Activated CD8-positive, alpha-beta memory T cell treated with anti-CD3 and anti-CD28 coated beads for 4 hours (primary cell): ENCODE results near the gene SIK2.
"Not testable (repeated sequence)": the region's sequence is repeated elsewhere in the genome, so short reads cannot be mapped to it uniquely, and the experiment has no call there.

Experiments used
- DNase-seq, 2 donors: peaks; one replicate each; pipeline ENCODE4 v3.0.0-alpha.2; 2020; ENCODE audit warnings: low read depth in 2 of 2

SIK2 gene

DNA sequence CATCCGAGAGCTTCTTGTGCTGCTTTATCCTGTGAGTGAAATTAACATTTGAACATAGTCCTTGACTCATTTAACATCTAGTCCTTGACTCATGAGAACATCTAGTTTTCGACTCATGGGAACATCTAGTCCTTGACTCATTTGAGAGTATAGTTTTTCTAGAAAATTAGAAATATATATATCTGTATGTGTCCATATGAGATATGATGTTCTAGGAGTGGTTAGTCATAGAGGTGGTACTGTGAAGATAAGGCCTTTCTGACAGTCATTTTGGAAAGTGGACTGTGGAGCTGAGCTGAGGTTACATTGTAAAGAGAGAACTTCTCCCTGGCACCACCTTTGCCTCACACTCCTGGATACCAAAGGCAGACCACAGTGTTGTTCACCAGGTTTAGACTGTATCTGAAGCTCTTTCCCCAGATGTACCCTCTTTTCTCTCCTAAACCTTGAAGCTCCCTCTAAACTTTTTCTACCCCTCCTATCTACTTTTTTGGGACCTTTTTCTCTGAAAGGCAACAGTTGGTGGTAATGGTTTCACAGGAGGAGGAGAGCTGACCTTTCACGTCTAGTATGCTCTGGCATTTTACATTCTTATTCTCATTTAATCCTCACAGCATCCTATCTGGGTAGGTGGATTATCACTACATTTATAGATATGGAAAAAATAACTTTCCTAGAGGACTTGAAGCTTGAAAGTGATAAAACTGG, 96.8 kb downstream of the SIK2 start:
- no peak for DNase-seq

DNA sequence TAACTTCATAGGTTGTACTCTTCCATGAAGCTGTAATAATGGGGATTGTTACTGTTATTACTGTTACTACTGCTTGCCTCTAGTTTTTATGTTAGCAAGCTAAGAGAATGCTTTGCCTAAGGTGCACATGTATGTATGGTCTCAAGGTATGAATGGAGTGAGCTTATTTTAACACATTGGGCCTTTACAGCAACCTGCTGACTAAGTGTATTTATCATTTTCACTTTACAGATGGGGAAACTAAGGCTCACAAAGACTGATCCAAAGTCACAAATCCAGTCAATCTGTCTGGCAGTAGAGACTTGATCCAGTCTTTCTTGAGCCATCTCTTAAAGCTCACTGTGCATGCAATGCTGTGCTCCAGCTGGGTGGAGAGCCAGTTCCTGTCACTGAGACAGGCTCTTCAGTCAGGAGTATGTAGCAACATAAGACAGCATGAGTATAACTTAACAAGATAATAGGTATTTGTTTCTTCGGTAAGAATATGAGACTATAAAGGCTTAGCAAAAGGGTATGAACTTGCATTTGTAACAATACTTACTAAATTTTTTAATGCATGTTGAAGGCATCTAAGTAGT, 97.4 kb downstream of the SIK2 start:
- DNase-seq, result no peak

DNA sequence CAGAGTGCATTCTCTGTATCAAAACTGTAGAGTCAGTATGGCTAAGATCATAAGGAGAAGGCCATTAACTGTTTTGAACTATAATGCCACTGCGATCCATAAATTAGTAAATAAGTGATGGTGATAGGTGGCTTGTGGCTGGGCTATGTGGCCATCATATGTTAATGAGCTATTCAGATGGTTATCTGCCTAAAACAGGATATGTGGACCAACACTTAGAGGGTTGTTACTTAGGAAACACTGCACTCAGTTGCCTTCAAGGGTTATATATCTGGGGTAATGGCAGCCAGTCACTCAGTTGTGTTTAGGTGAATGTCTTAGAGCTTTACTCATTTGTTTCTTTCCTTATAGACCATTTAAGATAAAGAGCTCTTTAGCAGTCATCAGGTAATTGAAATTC, 97.9 kb downstream of the SIK2 start:
- DNase-seq, result no peak

DNA sequence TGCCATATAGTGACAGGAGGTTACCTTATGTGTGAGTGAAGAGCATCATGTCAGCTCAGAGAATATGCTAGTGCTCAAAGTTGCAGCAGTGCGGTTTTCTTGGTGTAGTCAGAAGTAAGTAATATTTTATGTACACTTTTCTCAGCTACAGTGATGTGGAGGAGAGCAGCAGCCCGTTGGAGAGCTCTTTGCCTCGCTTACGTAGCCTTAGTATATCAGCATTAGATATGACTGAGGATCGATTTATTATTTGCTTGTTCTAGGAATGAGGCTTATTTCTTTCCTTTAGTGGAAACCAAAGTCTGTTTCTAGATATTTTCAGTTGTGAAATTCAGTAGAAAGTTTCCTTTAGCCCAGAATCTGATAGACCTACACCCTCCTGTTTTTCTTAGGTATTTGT, 100.4 kb downstream of the SIK2 start:
- DNase-seq, result no peak

DNA sequence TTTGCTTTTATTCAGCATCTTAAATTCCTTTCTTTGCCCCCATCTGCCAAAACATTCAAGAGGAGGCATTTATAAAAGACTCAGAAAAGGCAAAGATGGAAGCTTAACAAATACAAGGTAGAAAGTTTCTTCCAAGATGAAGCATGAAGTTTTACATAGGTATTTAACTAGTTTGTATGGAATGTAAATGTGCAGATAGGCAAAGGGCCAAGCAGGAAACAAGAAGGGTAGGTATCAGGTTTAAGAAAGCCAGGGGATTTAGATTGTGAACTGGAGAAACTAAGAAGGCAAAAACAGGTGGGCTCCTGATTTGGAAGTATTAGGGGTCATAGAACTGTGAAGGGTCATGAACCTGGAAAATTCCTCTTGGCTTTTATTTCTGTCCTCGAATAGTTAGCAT, 101.3 kb downstream of the SIK2 start:
- no peak for DNase-seq

DNA sequence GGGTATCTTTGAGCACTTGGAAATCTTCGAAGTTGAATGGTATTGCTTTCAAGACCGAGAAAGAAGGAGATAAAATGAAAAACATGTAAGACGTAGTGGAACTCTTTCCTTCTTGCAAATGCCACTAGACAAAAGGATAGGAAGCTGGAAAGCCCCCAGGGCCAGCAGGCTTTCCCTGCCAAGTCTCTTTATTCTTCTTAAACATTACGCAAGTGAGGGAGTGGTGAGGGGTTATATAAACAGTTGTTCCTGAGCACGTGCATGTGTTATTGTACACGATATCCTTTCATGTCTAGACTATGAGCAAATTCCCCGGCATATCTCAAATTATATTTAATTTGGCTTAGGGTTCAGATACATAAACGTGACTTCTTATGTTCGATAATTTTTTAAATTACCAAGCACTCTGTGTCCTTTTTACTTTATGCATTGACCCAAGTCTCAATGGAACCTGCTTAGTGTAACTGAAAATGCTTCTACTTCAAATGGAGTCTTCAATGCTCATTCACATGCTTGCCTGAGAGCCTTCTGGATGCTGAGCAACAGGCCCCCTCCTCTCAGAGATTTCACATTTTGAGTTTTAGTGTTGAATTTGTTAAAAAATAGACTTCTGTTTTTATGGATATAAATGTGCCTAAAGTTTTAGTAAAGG, 104.9 kb downstream of the SIK2 start:
- DNase-seq, result no peak

DNA sequence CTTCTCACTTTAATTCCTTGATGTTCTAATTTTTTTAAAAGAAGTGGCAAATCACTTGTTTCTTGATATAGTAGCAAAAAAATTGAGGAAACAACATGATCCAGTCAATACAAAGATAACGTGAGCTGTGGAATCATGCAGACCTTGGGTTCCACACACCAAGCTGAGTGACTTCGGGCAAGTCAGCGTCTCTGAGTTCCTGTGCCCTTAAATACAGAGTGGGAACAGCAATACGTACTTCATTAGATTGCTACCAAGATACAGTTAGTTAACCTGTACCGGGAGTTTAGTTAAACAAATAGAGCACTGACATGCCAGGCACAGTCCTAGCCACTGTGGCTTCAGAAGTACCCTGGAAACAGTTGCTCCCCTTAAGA, 105.4 kb downstream of the SIK2 start:
- no peak for DNase-seq

DNA sequence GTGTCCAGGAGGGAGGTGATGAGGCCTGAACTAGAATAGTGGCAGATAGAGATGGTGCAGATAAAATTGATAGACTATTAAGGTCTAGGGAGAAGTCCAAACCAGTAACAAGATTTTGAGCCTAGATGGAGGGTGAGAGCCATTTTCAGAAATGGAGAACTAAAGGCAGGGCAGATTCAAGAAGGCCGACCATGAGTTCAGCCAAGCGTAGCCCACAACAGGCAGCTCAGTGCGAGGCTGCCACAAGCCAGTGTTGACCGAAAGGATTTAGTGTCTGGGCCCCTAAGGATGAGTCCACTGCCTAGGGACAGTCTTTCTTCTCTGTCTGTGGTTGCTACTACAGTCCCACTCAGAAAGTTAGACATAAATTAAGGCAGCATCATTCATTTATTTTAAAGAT, 112.3 kb downstream of the SIK2 start:
- DNase-seq, result no peak

DNA sequence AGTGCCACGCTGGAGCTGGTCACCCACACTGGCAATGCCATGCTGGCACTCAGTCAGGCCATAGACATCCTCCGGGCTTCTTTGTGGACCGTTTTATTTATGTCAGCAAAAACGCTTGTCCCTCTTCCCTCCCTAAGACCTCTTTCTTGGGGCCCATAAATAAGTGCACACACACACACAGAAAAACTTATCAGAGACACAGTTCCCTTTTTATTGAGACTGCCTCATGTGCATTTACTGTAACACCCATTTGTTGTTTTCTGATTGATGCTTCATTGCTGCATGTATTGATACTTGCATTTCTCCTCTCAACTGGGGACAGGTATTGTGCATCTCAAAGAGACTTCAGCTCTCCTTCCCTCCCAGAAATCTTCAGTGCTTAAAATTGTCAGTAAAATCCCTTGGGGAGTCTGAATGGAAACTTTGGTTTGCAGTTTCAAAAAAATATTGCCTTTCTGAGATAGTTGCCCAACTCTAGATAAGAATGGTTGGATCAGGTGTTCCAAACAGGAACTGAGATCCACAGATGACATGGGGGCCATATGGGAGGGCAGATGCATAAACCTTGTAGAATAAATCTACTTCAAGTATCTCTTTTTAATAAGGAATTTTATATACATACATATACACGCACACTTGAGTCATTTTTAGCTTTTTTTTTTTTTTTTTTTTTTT, 113.0 kb downstream of the SIK2 start:
- no peak for DNase-seq

DNA sequence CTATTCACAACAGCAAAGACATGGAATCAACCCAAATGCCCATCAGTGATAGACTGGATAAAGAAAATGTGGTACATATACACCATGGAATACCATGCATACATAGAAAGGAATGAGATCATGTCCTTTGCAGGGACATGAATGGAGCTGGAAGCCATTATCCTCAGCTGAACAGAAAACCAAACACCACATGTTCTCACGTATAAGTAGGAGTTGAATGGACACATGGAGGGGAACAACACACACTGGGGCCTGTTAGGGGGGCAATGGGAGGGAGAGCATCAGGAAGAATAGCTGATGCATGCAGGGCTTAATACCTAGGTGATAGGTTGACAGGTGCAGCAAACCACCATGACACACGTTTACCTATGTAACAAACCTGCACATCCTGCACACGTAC, 115.4 kb downstream of the SIK2 start:
- not testable (repeated sequence) for DNase-seq

DNA sequence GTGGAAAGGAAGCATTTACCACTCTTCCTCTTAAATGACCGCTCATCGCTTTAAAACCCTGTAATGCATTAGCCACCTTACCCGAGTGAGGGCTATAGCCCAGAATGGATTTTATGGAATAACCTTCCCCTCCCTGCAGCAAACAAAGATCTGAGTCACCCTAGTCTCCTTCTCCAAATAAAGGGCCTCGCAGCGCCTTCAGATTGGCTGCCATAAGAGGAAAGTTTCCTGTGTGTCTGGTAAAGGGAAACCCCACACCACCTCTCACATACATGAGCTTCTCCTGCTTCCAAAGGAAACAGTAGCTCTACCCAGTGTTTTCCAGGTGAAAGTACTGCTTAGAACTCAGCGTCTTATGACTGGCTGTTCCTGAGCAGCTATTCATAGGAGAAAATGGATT, 116.2 kb downstream of the SIK2 start:
- no peak for DNase-seq

DNA sequence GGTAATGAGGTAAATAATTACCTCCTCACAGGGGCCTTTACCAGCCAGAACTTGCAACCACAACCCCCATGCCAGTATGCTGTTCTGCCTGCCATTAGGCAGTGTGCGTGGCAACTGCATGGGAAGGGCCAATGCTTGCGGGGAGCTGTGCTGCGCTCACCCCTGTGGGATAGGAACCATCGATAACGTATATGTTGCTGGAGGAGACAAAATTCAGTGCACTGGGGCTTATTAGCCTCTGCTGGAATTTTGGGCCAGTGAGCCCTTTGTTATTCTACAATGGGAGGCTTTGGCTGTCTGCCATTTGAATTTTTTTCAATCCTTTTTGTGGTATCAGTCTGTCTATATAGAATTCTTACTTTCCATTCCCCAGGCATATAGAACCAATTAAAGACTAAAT, 116.6 kb downstream of the SIK2 start:
- DNase-seq, result no peak

DNA sequence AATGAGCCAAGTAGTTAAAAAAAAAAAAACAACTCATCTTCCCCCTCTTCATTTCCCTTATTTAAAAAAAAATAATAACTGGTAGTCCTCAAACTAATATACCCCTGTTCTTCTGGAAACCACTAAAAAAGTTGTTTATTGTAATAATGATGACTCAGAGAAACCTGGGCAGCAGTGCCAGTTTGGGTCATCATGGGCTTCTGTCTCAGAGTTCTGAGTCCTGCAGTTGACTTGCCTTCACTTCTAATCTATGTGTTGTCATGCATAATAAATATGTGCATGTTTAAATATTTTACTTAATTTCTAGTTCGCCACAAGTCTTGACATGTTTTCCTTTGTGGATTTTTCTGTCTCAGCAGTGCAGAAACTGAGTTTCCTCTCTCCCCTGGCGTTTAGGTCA, 117.1 kb downstream of the SIK2 start:
- DNase-seq, result no peak

DNA sequence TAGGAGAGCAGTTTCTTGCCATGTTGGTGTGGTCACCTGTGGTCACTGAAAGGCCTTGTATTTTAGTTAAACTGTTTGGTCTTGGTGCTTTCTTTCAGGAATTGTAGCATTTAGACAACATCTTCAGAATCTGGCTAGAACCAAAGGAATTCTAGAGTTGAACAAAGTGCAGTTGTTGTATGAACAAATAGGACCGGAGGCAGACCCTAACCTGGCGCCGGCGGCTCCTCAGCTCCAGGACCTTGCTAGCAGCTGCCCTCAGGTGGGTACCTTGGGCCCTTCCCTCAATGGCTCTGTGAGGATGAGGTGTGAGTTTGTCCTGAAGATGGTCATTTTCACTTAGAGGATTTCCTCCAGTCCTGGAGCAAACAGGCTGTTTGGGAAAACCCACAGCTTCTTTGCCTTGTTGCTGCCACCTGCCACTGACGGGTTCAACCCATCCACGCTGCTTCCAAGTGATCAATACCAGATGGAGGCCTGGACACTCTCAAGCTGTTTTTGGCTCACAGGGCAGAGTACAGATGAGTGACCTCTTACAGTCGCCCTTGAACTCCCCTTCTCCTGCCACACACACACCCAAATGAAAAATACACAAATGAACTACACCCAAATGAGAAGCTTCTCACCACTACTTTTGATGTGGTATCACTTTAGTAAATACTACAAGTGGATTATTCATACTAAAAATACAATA, 118.7 kb downstream of the SIK2 start:
- DNase-seq, result no peak

DNA sequence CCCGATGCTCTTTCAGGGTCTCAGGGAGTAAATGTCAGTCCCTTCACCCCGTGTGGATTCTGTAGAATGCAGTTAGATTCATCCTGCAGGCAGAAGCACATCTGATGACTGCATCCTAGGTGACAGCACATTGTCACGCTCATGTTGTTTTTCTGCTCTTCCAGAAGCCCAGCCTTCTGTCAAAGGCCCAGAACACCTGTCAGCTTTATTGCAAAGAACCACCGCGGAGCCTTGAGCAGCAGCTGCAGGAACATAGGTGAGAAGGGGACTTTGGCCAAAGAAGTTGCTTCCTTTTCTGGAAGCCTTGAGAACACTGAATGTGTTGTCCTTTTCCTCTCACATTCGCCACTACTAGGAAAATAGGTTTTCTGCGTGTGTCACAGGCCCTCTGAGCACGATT, 120.3 kb downstream of the SIK2 start:
- DNase-seq, result no peak

DNA sequence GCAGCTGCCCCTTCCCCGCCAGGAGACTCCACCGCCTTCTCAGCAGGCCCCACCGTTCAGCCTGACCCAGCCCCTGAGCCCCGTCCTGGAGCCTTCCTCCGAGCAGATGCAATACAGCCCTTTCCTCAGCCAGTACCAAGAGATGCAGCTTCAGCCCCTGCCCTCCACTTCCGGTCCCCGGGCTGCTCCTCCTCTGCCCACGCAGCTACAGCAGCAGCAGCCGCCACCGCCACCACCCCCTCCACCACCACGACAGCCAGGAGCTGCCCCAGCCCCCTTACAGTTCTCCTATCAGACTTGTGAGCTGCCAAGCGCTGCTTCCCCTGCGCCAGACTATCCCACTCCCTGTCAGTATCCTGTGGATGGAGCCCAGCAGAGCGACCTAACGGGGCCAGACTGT, 121.3 kb downstream of the SIK2 start:
- no peak for DNase-seq

DNA sequence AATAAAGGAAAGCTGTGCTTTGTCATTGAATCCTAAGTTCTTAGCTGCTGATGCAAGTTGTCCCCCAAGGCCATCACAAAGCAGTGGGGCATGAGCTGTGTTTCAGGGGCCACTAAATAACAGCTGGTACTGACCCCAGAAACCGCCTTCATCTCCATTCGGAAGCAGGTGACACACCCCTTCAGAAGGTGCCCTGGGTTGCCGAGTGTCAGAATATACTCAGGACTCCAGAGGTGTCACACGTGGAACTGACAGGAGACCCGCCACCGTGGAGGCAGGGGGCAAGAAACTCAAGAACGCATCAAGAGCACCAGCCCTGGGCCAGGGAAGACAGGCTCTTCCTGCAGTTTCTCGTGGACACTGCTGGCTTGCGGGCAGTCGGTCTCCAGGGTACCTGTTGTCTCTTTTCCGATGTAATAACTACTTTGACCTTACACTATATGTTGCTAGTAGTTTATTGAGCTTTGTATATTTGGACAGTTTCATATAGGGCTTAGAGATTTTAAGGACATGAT, 122.4 kb downstream of the SIK2 start:
- no peak for DNase-seq

DNA sequence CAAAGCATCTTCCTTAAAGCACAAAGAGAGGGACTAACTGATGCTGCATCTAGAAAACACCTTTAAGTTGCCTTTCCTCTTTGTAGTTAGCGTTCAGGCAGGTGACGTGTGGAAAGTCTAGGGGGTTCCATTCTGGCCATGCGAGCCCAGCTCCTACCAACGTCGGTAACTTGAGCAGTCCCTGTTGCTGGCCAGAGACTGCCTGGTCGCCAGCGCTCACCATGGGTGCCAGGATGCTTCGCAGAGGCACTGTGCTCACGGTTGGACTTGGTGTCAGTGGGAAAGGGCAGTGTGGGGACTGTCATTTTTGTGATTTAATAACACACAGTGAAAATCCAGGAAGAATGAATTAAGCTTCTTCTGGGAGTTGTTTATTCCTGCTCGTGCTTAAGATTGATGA, 123.4 kb downstream of the SIK2 start:
- no peak for DNase-seq

DNA sequence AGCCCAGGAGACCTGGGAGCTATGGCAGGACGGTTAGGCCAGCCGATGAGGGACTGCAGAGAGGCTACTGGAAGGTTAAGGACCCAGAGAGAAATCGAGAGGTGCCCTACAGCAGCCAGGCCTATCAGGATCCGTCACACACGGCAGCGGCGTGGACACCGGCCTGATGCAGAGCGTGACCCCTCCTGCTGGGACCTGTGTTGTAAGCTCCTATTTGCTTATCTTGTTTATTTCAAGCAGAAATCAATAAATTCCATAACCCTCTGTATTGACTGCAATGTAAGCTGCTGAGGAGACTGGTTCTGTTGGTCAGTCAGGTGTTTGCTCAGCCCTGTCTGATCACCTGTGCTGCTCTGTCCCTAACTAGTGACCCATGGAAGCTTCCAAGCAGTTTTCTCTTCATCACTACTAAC, 124.1 kb downstream of the SIK2 start:
- DNase-seq, result no peak

DNA sequence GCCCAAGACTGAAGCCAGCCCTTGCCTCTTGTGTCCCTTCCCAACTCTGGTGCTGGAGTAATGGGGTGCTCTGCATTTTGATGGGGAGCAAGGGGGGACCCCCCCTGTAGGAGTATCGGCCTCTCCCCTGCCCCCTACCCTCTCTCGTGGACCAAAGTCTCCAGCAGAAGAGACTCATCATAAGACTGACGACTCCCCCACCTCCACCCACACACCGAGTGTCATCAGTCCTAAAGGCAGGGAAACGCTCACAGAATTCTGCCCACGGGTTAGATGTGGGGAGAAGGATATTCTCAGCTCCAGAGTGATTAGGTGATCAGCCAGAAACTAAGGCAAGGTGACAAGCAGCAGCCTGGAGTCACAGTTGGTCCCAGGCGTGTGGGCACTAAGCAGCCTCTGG, 125.2 kb downstream of the SIK2 start:
- DNase-seq, result no peak

DNA sequence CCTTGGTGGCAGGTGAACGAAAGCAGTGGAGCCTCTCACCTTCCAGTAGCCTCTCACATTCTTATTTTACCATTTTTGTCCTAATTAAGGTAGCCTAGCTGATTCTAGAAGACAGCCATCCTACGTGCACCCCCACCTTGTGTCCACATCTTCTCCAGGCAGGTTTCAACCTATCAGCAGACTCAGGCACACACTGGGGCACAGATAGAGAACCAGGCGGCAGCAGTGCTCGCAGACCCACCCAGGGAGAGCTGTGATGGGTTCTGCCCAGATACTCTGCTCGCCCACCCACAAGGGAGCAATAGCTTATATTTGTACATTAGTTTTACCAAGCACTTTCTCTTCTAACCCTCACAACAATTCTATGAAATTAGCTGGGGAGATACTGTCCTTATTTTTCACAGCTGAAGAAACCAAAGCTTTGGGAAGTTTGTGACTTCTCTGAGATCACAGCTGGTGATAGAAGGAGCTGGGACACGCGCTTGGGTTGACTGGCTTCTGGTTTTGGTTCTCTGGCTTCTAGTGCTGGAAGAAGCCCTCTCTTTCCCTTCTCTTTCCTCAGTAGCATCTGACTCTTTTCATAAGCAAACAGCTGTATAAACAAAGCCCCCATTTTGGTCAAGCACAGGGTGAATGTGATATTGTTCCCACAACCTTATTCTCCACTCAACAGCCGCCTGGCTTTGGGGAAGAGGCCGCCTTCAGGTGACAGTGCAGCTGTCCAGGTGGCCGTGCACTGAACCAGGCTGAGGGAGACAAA, 127.0 kb downstream of the SIK2 start:
- no peak for DNase-seq
